ENCODE data around the gene ADGRL3.

Gene ADGRL3

DNA sequence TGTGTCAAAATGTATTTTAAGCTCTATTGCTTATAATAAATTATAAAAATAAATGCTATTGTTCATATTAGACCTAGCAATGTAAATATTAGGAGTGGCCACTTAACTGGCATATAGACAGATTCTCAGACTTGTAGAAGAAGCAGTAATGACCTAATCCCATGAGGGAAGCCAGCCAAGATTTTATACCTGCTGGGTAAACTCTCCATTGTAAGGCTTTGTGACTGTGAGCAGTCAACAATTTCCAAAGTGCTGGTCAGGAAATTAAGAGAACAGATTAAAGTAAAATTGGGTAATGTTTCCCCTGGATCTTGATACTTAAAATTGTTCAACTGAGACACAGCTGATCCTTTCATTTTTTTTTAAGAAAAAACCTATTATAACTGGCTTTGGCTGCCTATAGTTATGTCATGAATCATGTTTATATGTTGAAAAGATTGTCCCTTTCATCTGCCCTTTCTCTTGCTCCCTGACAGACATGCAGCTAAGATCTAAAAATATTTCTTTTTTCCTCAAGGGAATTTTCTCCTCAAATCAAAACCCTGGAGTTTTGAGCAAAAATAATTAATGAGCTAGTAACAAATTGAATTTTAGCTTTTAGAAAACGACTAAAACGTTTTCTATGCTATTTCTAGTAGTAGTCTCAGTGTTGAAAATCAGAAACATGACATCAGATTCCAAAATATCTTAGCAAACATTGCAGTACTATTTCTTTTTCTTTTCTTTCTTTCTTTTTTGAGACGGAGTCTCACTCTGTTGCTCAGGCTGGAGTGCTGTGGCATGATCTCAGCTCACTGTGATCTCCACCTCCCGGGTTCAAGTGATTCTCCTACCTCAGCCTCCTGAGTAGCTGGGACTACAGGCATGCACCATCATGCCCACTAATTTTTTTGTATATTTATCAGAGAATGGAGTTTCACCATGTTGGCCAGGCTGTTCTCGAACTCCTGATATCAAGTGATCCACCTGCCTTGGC is 77.9 kb downstream of the ADGRL3 start:
- no peak for ATAC-seq
- no peak for TF ChIP-seq ZNF565 (CRISPR knock-in tag; conservative IDR thresholded peaks at IDR 0.05; ENCODE audit: low read depth)
- no peak for TF ChIP-seq OSR1 (CRISPR knock-in tag; IDR thresholded peaks at IDR 0.05)
- TF ChIP-seq RARB (CRISPR knock-in tag; IDR thresholded peaks at IDR 0.05): no peak
- TF ChIP-seq, protein P1, sequence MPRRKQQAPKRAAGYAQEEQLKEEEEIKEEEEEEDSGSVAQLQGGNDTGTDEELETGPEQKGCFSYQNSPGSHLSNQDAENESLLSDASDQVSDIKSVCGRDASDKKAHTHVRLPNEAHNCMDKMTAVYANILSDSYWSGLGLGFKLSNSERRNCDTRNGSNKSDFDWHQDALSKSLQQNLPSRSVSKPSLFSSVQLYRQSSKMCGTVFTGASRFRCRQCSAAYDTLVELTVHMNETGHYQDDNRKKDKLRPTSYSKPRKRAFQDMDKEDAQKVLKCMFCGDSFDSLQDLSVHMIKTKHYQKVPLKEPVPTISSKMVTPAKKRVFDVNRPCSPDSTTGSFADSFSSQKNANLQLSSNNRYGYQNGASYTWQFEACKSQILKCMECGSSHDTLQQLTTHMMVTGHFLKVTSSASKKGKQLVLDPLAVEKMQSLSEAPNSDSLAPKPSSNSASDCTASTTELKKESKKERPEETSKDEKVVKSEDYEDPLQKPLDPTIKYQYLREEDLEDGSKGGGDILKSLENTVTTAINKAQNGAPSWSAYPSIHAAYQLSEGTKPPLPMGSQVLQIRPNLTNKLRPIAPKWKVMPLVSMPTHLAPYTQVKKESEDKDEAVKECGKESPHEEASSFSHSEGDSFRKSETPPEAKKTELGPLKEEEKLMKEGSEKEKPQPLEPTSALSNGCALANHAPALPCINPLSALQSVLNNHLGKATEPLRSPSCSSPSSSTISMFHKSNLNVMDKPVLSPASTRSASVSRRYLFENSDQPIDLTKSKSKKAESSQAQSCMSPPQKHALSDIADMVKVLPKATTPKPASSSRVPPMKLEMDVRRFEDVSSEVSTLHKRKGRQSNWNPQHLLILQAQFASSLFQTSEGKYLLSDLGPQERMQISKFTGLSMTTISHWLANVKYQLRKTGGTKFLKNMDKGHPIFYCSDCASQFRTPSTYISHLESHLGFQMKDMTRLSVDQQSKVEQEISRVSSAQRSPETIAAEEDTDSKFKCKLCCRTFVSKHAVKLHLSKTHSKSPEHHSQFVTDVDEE (CRISPR knock-in tag; IDR thresholded peaks at IDR 0.05): no peak
- TF ChIP-seq ZC3H10 (CRISPR knock-in tag; IDR thresholded peaks at IDR 0.05): no peak
- no peak for TF ChIP-seq ARNTL (CRISPR knock-in tag; IDR thresholded peaks at IDR 0.05; ENCODE audit: borderline replicate concordance, low read depth)
- TF ChIP-seq SNAI2 (CRISPR knock-in tag; IDR thresholded peaks at IDR 0.05): no peak

DNA sequence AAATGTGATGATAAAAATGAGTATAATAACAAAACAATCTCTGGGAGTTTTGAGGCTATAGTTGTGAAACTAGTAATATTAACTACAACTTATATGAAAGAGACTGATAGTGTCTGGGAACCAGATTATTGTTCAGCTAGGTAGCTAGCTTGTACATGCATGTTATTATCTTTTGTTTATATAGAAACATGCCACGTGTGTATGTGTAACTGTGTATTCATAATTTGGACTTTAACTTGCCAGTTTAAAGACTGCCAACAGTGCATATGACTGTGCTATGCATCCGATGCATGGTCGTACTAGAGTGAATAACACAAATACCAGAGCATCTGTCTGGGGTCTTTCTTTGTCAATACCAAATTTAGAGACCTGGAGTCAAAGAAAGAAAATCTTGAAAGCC is 92.2 kb downstream of the ADGRL3 start:
- no peak for ATAC-seq
- TF ChIP-seq TCF4 (CRISPR knock-in tag; IDR thresholded peaks at IDR 0.05; ENCODE audit: borderline replicate concordance) (no peak), ZNF70 (CRISPR knock-in tag; IDR thresholded peaks at IDR 0.05) (no peak), PPARA (CRISPR knock-in tag; IDR thresholded peaks at IDR 0.05; ENCODE audit: borderline replicate concordance) (no peak), ZFP30 (CRISPR knock-in tag; IDR thresholded peaks at IDR 0.05) (no peak), TOX (CRISPR knock-in tag; IDR thresholded peaks at IDR 0.05; ENCODE audit: borderline replicate concordance) (no peak), SNAI2 (CRISPR knock-in tag; IDR thresholded peaks at IDR 0.05) (no peak), ZNF8 (CRISPR knock-in tag; IDR thresholded peaks at IDR 0.05) (no peak), ISL1 (CRISPR knock-in tag; IDR thresholded peaks at IDR 0.05) (no peak), OSR1 (CRISPR knock-in tag; IDR thresholded peaks at IDR 0.05) (no peak), ZC3H10 (CRISPR knock-in tag; IDR thresholded peaks at IDR 0.05) (no peak), GLIS3 (CRISPR knock-in tag; IDR thresholded peaks at IDR 0.05) (no peak), ESRRG (CRISPR knock-in tag; IDR thresholded peaks at IDR 0.05) (no peak), BACH2 (CRISPR knock-in tag; IDR thresholded peaks at IDR 0.05; ENCODE audit: borderline replicate concordance) (no peak)
- TF ChIP-seq, protein P2, sequence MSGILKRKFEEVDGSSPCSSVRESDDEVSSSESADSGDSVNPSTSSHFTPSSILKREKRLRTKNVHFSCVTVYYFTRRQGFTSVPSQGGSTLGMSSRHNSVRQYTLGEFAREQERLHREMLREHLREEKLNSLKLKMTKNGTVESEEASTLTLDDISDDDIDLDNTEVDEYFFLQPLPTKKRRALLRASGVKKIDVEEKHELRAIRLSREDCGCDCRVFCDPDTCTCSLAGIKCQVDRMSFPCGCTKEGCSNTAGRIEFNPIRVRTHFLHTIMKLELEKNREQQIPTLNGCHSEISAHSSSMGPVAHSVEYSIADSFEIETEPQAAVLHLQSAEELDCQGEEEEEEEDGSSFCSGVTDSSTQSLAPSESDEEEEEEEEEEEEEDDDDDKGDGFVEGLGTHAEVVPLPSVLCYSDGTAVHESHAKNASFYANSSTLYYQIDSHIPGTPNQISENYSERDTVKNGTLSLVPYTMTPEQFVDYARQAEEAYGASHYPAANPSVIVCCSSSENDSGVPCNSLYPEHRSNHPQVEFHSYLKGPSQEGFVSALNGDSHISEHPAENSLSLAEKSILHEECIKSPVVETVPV (CRISPR knock-in tag; IDR thresholded peaks at IDR 0.05): no peak

DNA sequence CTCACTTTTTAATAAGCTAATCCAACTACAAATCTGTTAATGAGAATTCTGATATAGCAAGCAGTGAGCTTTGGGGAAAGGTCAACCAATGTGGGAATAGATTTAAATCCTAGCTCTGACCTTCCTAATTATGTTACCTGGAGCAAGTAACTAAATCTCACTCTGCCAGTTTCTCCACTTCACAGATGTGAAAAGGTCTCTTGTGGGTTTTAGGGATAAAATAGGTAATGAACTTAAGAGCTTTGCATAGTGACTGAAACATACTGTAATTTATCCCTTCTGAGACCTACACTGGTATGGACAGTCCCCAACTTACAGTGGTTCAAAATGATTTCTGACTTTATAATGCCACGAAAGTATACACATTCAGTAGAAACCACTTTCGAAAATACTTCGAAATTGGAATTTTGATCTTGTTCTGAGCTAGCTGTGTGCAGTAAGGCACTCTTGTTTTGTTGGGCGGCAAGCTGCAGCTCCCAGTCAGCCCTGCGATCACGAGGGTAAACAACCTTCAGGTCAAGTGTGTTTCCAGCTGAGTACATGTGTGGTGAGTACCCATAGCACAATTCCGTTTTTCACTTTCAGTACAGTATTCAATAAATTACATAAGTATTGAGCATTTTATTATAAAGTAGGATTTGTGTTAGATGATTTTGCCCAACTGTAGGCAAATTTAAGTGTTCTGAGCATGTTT is 93.7 kb downstream of the ADGRL3 start:
- ATAC-seq: no peak
- TF ChIP-seq, protein P3, sequence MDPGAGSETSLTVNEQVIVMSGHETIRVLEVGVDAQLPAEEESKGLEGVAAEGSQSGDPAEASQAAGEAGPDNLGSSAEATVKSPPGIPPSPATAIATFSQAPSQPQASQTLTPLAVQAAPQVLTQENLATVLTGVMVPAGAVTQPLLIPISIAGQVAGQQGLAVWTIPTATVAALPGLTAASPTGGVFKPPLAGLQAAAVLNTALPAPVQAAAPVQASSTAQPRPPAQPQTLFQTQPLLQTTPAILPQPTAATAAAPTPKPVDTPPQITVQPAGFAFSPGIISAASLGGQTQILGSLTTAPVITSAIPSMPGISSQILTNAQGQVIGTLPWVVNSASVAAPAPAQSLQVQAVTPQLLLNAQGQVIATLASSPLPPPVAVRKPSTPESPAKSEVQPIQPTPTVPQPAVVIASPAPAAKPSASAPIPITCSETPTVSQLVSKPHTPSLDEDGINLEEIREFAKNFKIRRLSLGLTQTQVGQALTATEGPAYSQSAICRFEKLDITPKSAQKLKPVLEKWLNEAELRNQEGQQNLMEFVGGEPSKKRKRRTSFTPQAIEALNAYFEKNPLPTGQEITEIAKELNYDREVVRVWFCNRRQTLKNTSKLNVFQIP (CRISPR knock-in tag; IDR thresholded peaks at IDR 0.05; ENCODE audit: borderline replicate concordance, low read depth): no peak
- TF ChIP-seq SNAI2 (CRISPR knock-in tag; IDR thresholded peaks at IDR 0.05) (no peak), TCF4 (CRISPR knock-in tag; IDR thresholded peaks at IDR 0.05; ENCODE audit: borderline replicate concordance) (no peak), TOX (CRISPR knock-in tag; IDR thresholded peaks at IDR 0.05; ENCODE audit: borderline replicate concordance) (no peak), RARB (CRISPR knock-in tag; IDR thresholded peaks at IDR 0.05) (no peak), ZFP30 (CRISPR knock-in tag; IDR thresholded peaks at IDR 0.05) (no peak), ZNF70 (CRISPR knock-in tag; IDR thresholded peaks at IDR 0.05) (no peak), ZNF8 (CRISPR knock-in tag; IDR thresholded peaks at IDR 0.05) (no peak), PPARA (CRISPR knock-in tag; IDR thresholded peaks at IDR 0.05; ENCODE audit: borderline replicate concordance) (no peak), ARNTL (CRISPR knock-in tag; IDR thresholded peaks at IDR 0.05; ENCODE audit: borderline replicate concordance, low read depth) (no peak), BACH2 (CRISPR knock-in tag; IDR thresholded peaks at IDR 0.05; ENCODE audit: borderline replicate concordance) (no peak), ISL1 (CRISPR knock-in tag; IDR thresholded peaks at IDR 0.05) (no peak), OSR1 (CRISPR knock-in tag; IDR thresholded peaks at IDR 0.05) (no peak)
- TF ChIP-seq, protein P4, sequence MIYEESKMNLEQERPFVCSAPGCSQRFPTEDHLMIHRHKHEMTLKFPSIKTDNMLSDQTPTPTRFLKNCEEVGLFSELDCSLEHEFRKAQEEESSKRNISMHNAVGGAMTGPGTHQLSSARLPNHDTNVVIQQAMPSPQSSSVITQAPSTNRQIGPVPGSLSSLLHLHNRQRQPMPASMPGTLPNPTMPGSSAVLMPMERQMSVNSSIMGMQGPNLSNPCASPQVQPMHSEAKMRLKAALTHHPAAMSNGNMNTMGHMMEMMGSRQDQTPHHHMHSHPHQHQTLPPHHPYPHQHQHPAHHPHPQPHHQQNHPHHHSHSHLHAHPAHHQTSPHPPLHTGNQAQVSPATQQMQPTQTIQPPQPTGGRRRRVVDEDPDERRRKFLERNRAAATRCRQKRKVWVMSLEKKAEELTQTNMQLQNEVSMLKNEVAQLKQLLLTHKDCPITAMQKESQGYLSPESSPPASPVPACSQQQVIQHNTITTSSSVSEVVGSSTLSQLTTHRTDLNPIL (CRISPR knock-in tag; IDR thresholded peaks at IDR 0.05; ENCODE audit: low read depth): no peak
- TF ChIP-seq, protein P5, sequence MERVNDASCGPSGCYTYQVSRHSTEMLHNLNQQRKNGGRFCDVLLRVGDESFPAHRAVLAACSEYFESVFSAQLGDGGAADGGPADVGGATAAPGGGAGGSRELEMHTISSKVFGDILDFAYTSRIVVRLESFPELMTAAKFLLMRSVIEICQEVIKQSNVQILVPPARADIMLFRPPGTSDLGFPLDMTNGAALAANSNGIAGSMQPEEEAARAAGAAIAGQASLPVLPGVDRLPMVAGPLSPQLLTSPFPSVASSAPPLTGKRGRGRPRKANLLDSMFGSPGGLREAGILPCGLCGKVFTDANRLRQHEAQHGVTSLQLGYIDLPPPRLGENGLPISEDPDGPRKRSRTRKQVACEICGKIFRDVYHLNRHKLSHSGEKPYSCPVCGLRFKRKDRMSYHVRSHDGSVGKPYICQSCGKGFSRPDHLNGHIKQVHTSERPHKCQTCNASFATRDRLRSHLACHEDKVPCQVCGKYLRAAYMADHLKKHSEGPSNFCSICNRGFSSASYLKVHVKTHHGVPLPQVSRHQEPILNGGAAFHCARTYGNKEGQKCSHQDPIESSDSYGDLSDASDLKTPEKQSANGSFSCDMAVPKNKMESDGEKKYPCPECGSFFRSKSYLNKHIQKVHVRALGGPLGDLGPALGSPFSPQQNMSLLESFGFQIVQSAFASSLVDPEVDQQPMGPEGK (CRISPR knock-in tag; IDR thresholded peaks at IDR 0.05; ENCODE audit: borderline replicate concordance): no peak
